GM19023 (cell line): ENCODE results near the gene SRP14.
"Not testable (repeated sequence)": the region's sequence is repeated elsewhere in the genome, so short reads cannot be mapped to it uniquely, and the experiment has no call there.

Experiments
- ATAC-seq: cut with Tn5 transposase; IDR thresholded peaks from one replicate; pipeline ENCODE4 v1.9.1; 2021; ENCODE audit warnings: mild to moderate bottlenecking, moderate library complexity; ENCODE audit not compliant: unreplicated experiment

The SRP14 gene

GRCh38 chr15:40031300-40031699 is 7.7 kb downstream of the SRP14 start:
- ATAC-seq = no peak

GRCh38 chr15:40029979-40030893 is 8.7 kb downstream of the SRP14 start:
- ATAC-seq = no peak

GRCh38 chr15:40028853-40029252 is 10.1 kb downstream of the SRP14 start:
- ATAC-seq = no peak

- ATAC-seq = no peak
These were observed 10.8 kb downstream of the SRP14 start for GRCh38 chr15:40028193-40028592.

- ATAC-seq = no peak
These were observed 22.6 kb downstream of the SRP14 start for GRCh38 chr15:40016224-40016865.

GRCh38 chr15:40014390-40014789 is 24.6 kb downstream of the SRP14 start:
- no peak for ATAC-seq

GRCh38 chr15:40013372-40013771 is 25.6 kb downstream of the SRP14 start:
- ATAC-seq = not testable (repeated sequence)

GRCh38 chr15:40011303-40011702 is 27.7 kb downstream of the SRP14 start:
- ATAC-seq = no peak

GRCh38 chr15:40010686-40011085 is 28.3 kb downstream of the SRP14 start:
- ATAC-seq = no peak

GRCh38 chr15:40008061-40008765 is 30.8 kb downstream of the SRP14 start:
- ATAC-seq = no peak

- no peak for ATAC-seq
These were observed 32.3 kb downstream of the SRP14 start for GRCh38 chr15:40006646-40007045.

GRCh38 chr15:40006003-40006402 is 33.0 kb downstream of the SRP14 start:
- no peak for ATAC-seq

GRCh38 chr15:40003116-40003916 is 35.7 kb downstream of the SRP14 start:
- ATAC-seq = no peak

- no peak for ATAC-seq
These were observed 36.7 kb downstream of the SRP14 start for GRCh38 chr15:40002295-40002694.

- no peak for ATAC-seq
These were observed 39.3 kb downstream of the SRP14 start for GRCh38 chr15:39999538-40000200.

GRCh38 chr15:39998511-39999077 is 40.4 kb downstream of the SRP14 start:
- ATAC-seq = no peak

GRCh38 chr15:39997639-39998038 is 41.3 kb downstream of the SRP14 start:
- ATAC-seq = no peak

GRCh38 chr15:39997031-39997430 is 42.0 kb downstream of the SRP14 start:
- ATAC-seq = no peak

GRCh38 chr15:39996228-39996627 is 42.8 kb downstream of the SRP14 start:
- not testable (repeated sequence) for ATAC-seq

- not testable (repeated sequence) for ATAC-seq
These were observed 46.0 kb downstream of the SRP14 start for GRCh38 chr15:39992953-39993352.
